OCI-LY1 (cell line): Measurements from ENCODE around the gene B9D1.

ENCODE experiments used
- CTCF ChIP-seq: fragments of 200-600 bp; sonication (generic), shearing (Covaris generic); IDR thresholded peaks from 2 replicates; pipeline ENCODE4 v1.5.1; 2017; ENCODE audit warnings: mild to moderate bottlenecking, antibody characterized with exemption, low read length, moderate library complexity, mixed read lengths
- EZH2 ChIP-seq: fragments of 200-600 bp; sonication (generic), shearing (Covaris generic); IDR thresholded peaks from 2 replicates; pipeline ENCODE4 v1.8.0; 2017; ENCODE audit warnings: borderline replicate concordance, mixed run types, mild to moderate bottlenecking, antibody characterized with exemption, low read length, moderate library complexity, mixed read lengths

- TF ChIP-seq CTCF (no peak), EZH2 (no peak)
These were observed 50.9 kb downstream of the B9D1 start for GRCh38 chr17:19311421-19312215.
